Measurements from ENCODE around the gene AKR1A1.
A peak's percentile ranks its signal among the peaks of the same experiment; 100 is the strongest.
"Not testable (repeated sequence)": the region's sequence is repeated elsewhere in the genome, so short reads cannot be mapped to it uniquely, and the experiment has no call there.

AKR1A1 gene

GRCh38 chr1:45521413-45522323, 29.0 kb upstream of the AKR1A1 start, which contains the start of gene PRDX1:
Gene PRDX1, minus strand, starts transcription at chr1:45521884. Its CDS starts 2,841 bp downstream, at chr1:45519043.
- no peak within 1 kb of the TSS; the same call in 1 of the 2 replicates for H2AFZ ChIP-seq (ENCODE audit: low read length)
- peak within 1 kb of the TSS; percentile 75 for H3K27ac ChIP-seq (ENCODE audit: low read depth, low read length, poor library complexity, severe bottlenecking)
- no peaks in the 10 kb centered on the region for H3K9me3 ChIP-seq (ENCODE audit: low read length)
- H3K9ac ChIP-seq (ENCODE audit: low read length) = peak within 1 kb of the TSS; percentile 99
- no peaks in the 10 kb centered on the region for H3K27me3 ChIP-seq (ENCODE audit: insufficient read depth, low read length)
- no peaks in the 10 kb centered on the region for H3F3A ChIP-seq (ENCODE audit: insufficient read depth, low read length)
- TF ChIP-seq EZH2 (IDR thresholded peaks at IDR 0.05; ENCODE audit: borderline replicate concordance, low read length) = no peak
- TF ChIP-seq CTCF (IDR thresholded peaks at IDR 0.05; ENCODE audit: low read length) = no peak
- peaks cover 36% of the 10 kb centered on the region for H3K79me2 ChIP-seq (ENCODE audit: insufficient read depth, low read length)
- no peaks in the 10 kb centered on the region for H4K20me1 ChIP-seq (ENCODE audit: insufficient read depth, low read length)
- peaks cover 34% of the 10 kb centered on the region for H3K36me3 ChIP-seq (ENCODE audit: insufficient read depth, low read length)
- H3K4me2 ChIP-seq (ENCODE audit: low read length) = peak within 1 kb of the TSS; percentile 80
- H3K9me2 ChIP-seq (ENCODE audit: low read depth, low read length) = no peaks in the 10 kb centered on the region
- peak within 1 kb of the TSS; percentile 99 for H3K4me3 ChIP-seq (ENCODE audit: low read depth, low read length, poor library complexity, severe bottlenecking)
- peaks cover 41% of the 10 kb centered on the region for H3K4me1 ChIP-seq (ENCODE audit: insufficient read depth, low read length, severe bottlenecking)

- Histone ChIP-seq H2AFZ (ENCODE audit: low read length) (no peak overlapping the region; the same call in 1 of the 2 replicates), H3K27ac (ENCODE audit: low read depth, low read length, poor library complexity, severe bottlenecking) (peak overlapping the region; percentile 75), H4K20me1 (ENCODE audit: insufficient read depth, low read length) (no peaks in the 10 kb centered on the region), H3K36me3 (ENCODE audit: insufficient read depth, low read length) (peaks cover 26% of the 10 kb centered on the region), H3K4me1 (ENCODE audit: insufficient read depth, low read length, severe bottlenecking) (peaks cover 35% of the 10 kb centered on the region), H3K4me2 (ENCODE audit: low read length) (peak overlapping the region; percentile 80), H3K27me3 (ENCODE audit: insufficient read depth, low read length) (no peaks in the 10 kb centered on the region), H3K9ac (ENCODE audit: low read length) (peak overlapping the region; percentile 99), H3K9me2 (ENCODE audit: low read depth, low read length) (no peaks in the 10 kb centered on the region), H3K79me2 (ENCODE audit: insufficient read depth, low read length) (peaks cover 31% of the 10 kb centered on the region), H3K9me3 (ENCODE audit: low read length) (no peaks in the 10 kb centered on the region), H3F3A (ENCODE audit: insufficient read depth, low read length) (no peaks in the 10 kb centered on the region), H3K4me3 (ENCODE audit: low read depth, low read length, poor library complexity, severe bottlenecking) (peak overlapping the region; percentile 99)
- TF ChIP-seq CTCF (IDR thresholded peaks at IDR 0.05; ENCODE audit: low read length) (no peak), EZH2 (IDR thresholded peaks at IDR 0.05; ENCODE audit: borderline replicate concordance, low read length) (no peak)
Measured at GRCh38 chr1:45522324-45523104, 28.1 kb upstream of the AKR1A1 start.

- H3F3A ChIP-seq (ENCODE audit: insufficient read depth, low read length); H2AFZ ChIP-seq (ENCODE audit: low read length); H4K20me1 ChIP-seq (ENCODE audit: insufficient read depth, low read length); H3K27me3 ChIP-seq (ENCODE audit: insufficient read depth, low read length); H3K9me3 ChIP-seq (ENCODE audit: low read length); H3K9ac ChIP-seq (ENCODE audit: low read length); H3K27ac ChIP-seq (ENCODE audit: low read depth, low read length, poor library complexity, severe bottlenecking); H3K4me2 ChIP-seq (ENCODE audit: low read length); H3K9me2 ChIP-seq (ENCODE audit: low read depth, low read length); H3K4me3 ChIP-seq (ENCODE audit: low read depth, low read length, poor library complexity, severe bottlenecking): not testable (repeated sequence)
- H3K36me3 ChIP-seq (ENCODE audit: insufficient read depth, low read length) = peaks cover 18% of the 10 kb centered on the region; the same call in 1 of the 2 replicates
- peaks cover 30% of the 10 kb centered on the region for H3K79me2 ChIP-seq (ENCODE audit: insufficient read depth, low read length)
- peaks cover 26% of the 10 kb centered on the region for H3K4me1 ChIP-seq (ENCODE audit: insufficient read depth, low read length, severe bottlenecking)
Measured at GRCh38 chr1:45523516-45523915, 27.1 kb upstream of the AKR1A1 start.

GRCh38 chr1:45523975-45524374, 26.7 kb upstream of the AKR1A1 start:
- H3K27ac ChIP-seq (ENCODE audit: low read depth, low read length, poor library complexity, severe bottlenecking) = not testable (repeated sequence)
- H3K4me1 ChIP-seq (ENCODE audit: insufficient read depth, low read length, severe bottlenecking) = peaks cover 21% of the 10 kb centered on the region

More at GRCh38 chr1:45523975-45524374, 26.7 kb upstream of the AKR1A1 start:
- H3K9me2 ChIP-seq (ENCODE audit: low read depth, low read length); H3K9ac ChIP-seq (ENCODE audit: low read length); H3K4me2 ChIP-seq (ENCODE audit: low read length); H3F3A ChIP-seq (ENCODE audit: insufficient read depth, low read length); H3K27me3 ChIP-seq (ENCODE audit: insufficient read depth, low read length); H4K20me1 ChIP-seq (ENCODE audit: insufficient read depth, low read length); H3K4me3 ChIP-seq (ENCODE audit: low read depth, low read length, poor library complexity, severe bottlenecking); H2AFZ ChIP-seq (ENCODE audit: low read length); H3K9me3 ChIP-seq (ENCODE audit: low read length): not testable (repeated sequence)
- peaks cover 26% of the 10 kb centered on the region for H3K79me2 ChIP-seq (ENCODE audit: insufficient read depth, low read length)
- peaks cover 13% of the 10 kb centered on the region; the same call in 1 of the 2 replicates for H3K36me3 ChIP-seq (ENCODE audit: insufficient read depth, low read length)

Data from OCI-LY1 (cell line).